CD14-positive monocyte (primary cell): ENCODE data around the gene TMA16. TPM values are rescaled to one million over a fixed set of nuclear protein-coding genes. Genes with fewer than 3 reads are reported as not detected.

Source experiments
- DNase-seq, 3 donors: peaks; one replicate each; pipeline ENCODE4 v3.0.0-alpha.2; 2011 to 2022
- H2AFZ ChIP-seq: 2 replicates; pipeline ENCODE4 v1.6.0; 2012; ENCODE audit warnings: mild to moderate bottlenecking, low read depth, low read length, inconsistent platforms; ENCODE audit not compliant: insufficient read depth, poor library complexity, severe bottlenecking
- H3K27ac ChIP-seq, 2 donors: 1 replicate in 1 of 2; 2 replicates in 1 of 2; pipeline ENCODE4 v1.5.1; 2012 to 2013; ENCODE audit warnings: low read length in 2 of 2, control low read depth in 1 of 2, inconsistent platforms in 1 of 2, low read depth in 1 of 2, mild to moderate bottlenecking in 1 of 2
- H3K27me3 ChIP-seq, 2 donors: one replicate each; pipeline versions ENCODE4 v1.6.0 to v1.6.1; 2011 to 2013; ENCODE audit warnings: low read length in 2 of 2; ENCODE audit not compliant: control insufficient read depth in 2 of 2, insufficient read depth in 2 of 2
- H3K36me3 ChIP-seq, 2 donors: replicated peaks in 1 of 2; 1 replicate in 1 of 2; 2 replicates in 1 of 2; pipeline versions ENCODE4 v1.5.1 to v1.6.1; 2012 to 2013; ENCODE audit warnings: low read length in 2 of 2, control low read depth in 1 of 2, inconsistent platforms in 1 of 2, mild to moderate bottlenecking in 1 of 2; ENCODE audit not compliant: insufficient read depth in 2 of 2, control insufficient read depth in 1 of 2
- H3K4me1 ChIP-seq, 2 donors: 1 replicate in 1 of 2; 2 replicates in 1 of 2; pipeline versions ENCODE4 v1.5.1 to v1.6.1; 2012 to 2013; ENCODE audit warnings: low read length in 2 of 2, control low read depth in 1 of 2, inconsistent platforms in 1 of 2, mild to moderate bottlenecking in 1 of 2, moderate library complexity in 1 of 2; ENCODE audit not compliant: insufficient read depth in 2 of 2, control insufficient read depth in 1 of 2
- H3K4me2 ChIP-seq: replicated peaks from 2 replicates; pipeline ENCODE3; 2012; ENCODE audit warnings: low read length, moderate library complexity, mild to moderate bottlenecking; ENCODE audit not compliant: poor library complexity, severe bottlenecking; ENCODE audit errors: extremely low read depth
- H3K4me3 ChIP-seq, 3 experiments: fragments of 200-600 bp in 1 of 3; sonication (generic) in 1 of 3; replicated peaks in 1 of 3; 1 replicate in 2 of 3; 2 replicates in 1 of 3; pipeline ENCODE4 v1.5.1; 2011 to 2013; ENCODE audit warnings: low read length in 3 of 3, mild to moderate bottlenecking in 3 of 3, control low read depth in 2 of 3, low read depth in 2 of 3, inconsistent platforms in 1 of 3, moderate library complexity in 1 of 3
- H3K79me2 ChIP-seq: 2 replicates; pipeline ENCODE4 v1.6.0; 2012; ENCODE audit warnings: mild to moderate bottlenecking, control low read depth, inconsistent platforms, low read length, moderate library complexity; ENCODE audit not compliant: insufficient read depth
- H3K9ac ChIP-seq: 2 replicates; pipeline ENCODE4 v1.6.0; 2017; ENCODE audit warnings: low read length, mild to moderate bottlenecking; ENCODE audit not compliant: insufficient read depth, poor library complexity, severe bottlenecking
- H3K9me3 ChIP-seq, 2 donors: replicated peaks in 1 of 2; 1 replicate in 1 of 2; 2 replicates in 1 of 2; pipeline versions ENCODE4 v1.5.1 to v1.6.1; 2012 to 2013; ENCODE audit warnings: low read length in 2 of 2, control low read depth in 1 of 2; ENCODE audit not compliant: control insufficient read depth in 1 of 2, insufficient read depth in 1 of 2
- H4K20me1 ChIP-seq: 2 replicates; pipeline ENCODE4 v1.6.0; 2012; ENCODE audit warnings: mild to moderate bottlenecking, low read length, control low read depth, moderate library complexity; ENCODE audit not compliant: insufficient read depth
- H3K27ac Mint-ChIP-seq, 7 donors: one replicate each; pipeline ENCODE4 v1.8.0; 2020; ENCODE audit warnings: mild to moderate bottlenecking in 7 of 7, mixed read lengths in 7 of 7, moderate library complexity in 6 of 7, inconsistent platforms in 2 of 7
- H3K27me3 Mint-ChIP-seq, 3 donors: one replicate each; pipeline ENCODE4 v1.8.0; 2021 to 2022; ENCODE audit warnings: low read depth in 3 of 3, mild to moderate bottlenecking in 3 of 3, mixed read lengths in 3 of 3, moderate library complexity in 3 of 3, inconsistent platforms in 1 of 3
- H3K36me3 Mint-ChIP-seq, 2 donors: one replicate each; pipeline ENCODE4 v1.8.0; 2020; ENCODE audit warnings: mixed read lengths in 2 of 2, inconsistent platforms in 1 of 2, mild to moderate bottlenecking in 1 of 2
- H3K4me1 Mint-ChIP-seq: one replicate; pipeline ENCODE4 v1.8.0; 2020; ENCODE audit warnings: mild to moderate bottlenecking, mixed read lengths
- H3K4me3 Mint-ChIP-seq, 2 donors: one replicate each; pipeline ENCODE4 v1.8.0; 2020; ENCODE audit warnings: mild to moderate bottlenecking in 2 of 2, mixed read lengths in 2 of 2, moderate library complexity in 1 of 2
- H3K9me3 Mint-ChIP-seq, 7 donors: one replicate each; pipeline ENCODE4 v1.8.0; 2020 to 2022; ENCODE audit warnings: mixed read lengths in 7 of 7, mild to moderate bottlenecking in 6 of 7, moderate library complexity in 6 of 7, inconsistent platforms in 2 of 7
- CTCF ChIP-seq: fragments of 200-600 bp; IDR thresholded peaks from one replicate; pipeline ENCODE4 v1.8.0; 2022; ENCODE audit warnings: antibody characterized with exemption, mild to moderate bottlenecking
- WGBS: methylation state at CpG from one replicate; pipeline ENCODE4 v1.1.5; 2013; ENCODE audit warnings: missing lambda C conversion rate; ENCODE audit not compliant: insufficient coverage; 5-methylcytosine and 5-hydroxymethylcytosine counted together
- intact Hi-C, 2 donors: fragments of 100-400 bp; cut with micrococcal nuclease; formaldehyde crosslinking; loops; one replicate each; pipeline versions ENCODE4 v1.15.0 to v1.15.1; 2023
- polyA plus RNA-seq, 3 donors: library from polyadenylated mRNA; depleted of rRNA in 1 of 3; unstranded in 2 of 3; stranded (reverse) in 1 of 3; fragments of 300-500 nt in 2 of 3; fragments of >200 nt in 1 of 3; fragmentation: Illumina TruSeq in 2 of 3; gene quantifications; 1 replicate in 2 of 3; 2 replicates in 1 of 3; pipeline ENCODE4 v1.2.3, GENCODE V29; 2012 to 2021

TMA16 gene
- polyA plus RNA-seq, 3 donors: 7.7 to 8.2 (median 8.2) TPM

GRCh38 chr4:163473576-163473975 lies 20.9 kb upstream of the TMA16 start, which contains the start of gene TKTL2:
Gene TKTL2 (minus strand): TSS chr4:163473754. CDS start chr4:163473734, 20 bp downstream.
- no peak for TF ChIP-seq CTCF
- 92% methylated on average over 26 of the region's 32 CpGs for WGBS
- H3K9me3 ChIP-seq: peaks cover 6 to 8% of the 10 kb centered on the region in 2 donors
- H3K4me2 ChIP-seq: no peak within 1 kb of the TSS
- DNase-seq: no peak
- no peak within 1 kb of the TSS for H3K9ac ChIP-seq
- Mint-ChIP-seq H3K36me3 (no peaks in the 10 kb centered on the region), H3K27ac (no peak within 1 kb of the TSS), H3K27me3 (peaks cover 4 to 7% (median 6%) of the 10 kb centered on the region in 3 donors), H3K9me3 (peaks cover 0 to 9% (median 5%) of the 10 kb centered on the region in 7 donors), H3K4me1 (peaks cover 18% of the 10 kb centered on the region), H3K4me3 (no peak within 1 kb of the TSS)
- H3K79me2 ChIP-seq: no peaks in the 10 kb centered on the region
- peaks cover 0 to 6% of the 10 kb centered on the region in 2 donors for H3K27me3 ChIP-seq
- intact Hi-C loops: no loop called here
- peaks cover 14 to 16% of the 10 kb centered on the region in 2 donors for H3K4me1 ChIP-seq
- H3K4me3 ChIP-seq: no peak within 1 kb of the TSS
- no peak within 1 kb of the TSS for H3K27ac ChIP-seq
- H2AFZ ChIP-seq: no peak within 1 kb of the TSS
- H3K36me3 ChIP-seq: no peaks in the 10 kb centered on the region
- H4K20me1 ChIP-seq: no peaks in the 10 kb centered on the region

- Histone ChIP-seq H2AFZ (no peak overlapping the region), H3K36me3 (no peaks in the 10 kb centered on the region), H3K27me3 (peaks cover 0 to 6% of the 10 kb centered on the region in 2 donors), H3K9ac (no peak overlapping the region), H3K79me2 (no peaks in the 10 kb centered on the region), H3K4me3 (no peak overlapping the region), H3K9me3 (peaks cover 6 to 8% of the 10 kb centered on the region in 2 donors), H3K27ac (no peak overlapping the region), H4K20me1 (no peaks in the 10 kb centered on the region), H3K4me2 (no peak overlapping the region), H3K4me1 (peaks cover 14 to 16% of the 10 kb centered on the region in 2 donors)
- no peak for DNase-seq
- Mint-ChIP-seq H3K4me3 (no peak overlapping the region), H3K36me3 (no peaks in the 10 kb centered on the region), H3K27ac (no peak overlapping the region), H3K27me3 (peaks cover 3 to 7% (median 7%) of the 10 kb centered on the region in 3 donors), H3K4me1 (peaks cover 18% of the 10 kb centered on the region), H3K9me3 (peaks cover 0 to 9% (median 5%) of the 10 kb centered on the region in 7 donors)
- intact Hi-C loops: no loop called here
- WGBS: no CpG with 5 or more reads among the region's 3 CpGs
- no peak for TF ChIP-seq CTCF
Observed at GRCh38 chr4:163474027-163474426, 20.5 kb upstream of the TMA16 start.
